Lung (tissue), 12 donors: ENCODE measurements around the gene TMEM185B. TPM values are rescaled to one million over a fixed set of nuclear protein-coding genes. Genes with fewer than 3 reads are reported as not detected.

Experiments used
- ATAC-seq: fragments of 200-7000 bp; cut with Tn5 transposase; one replicate; pipeline ENCODE4 v1.9.1; 2020; ENCODE audit warnings: moderate number of reproducible peaks; ENCODE audit not compliant: insufficient read depth, low FRiP score
- DNase-seq, 3 donors: peaks; one replicate each; pipeline ENCODE4 v3.0.0-alpha.2; 2013 to 2017
- H3K27ac ChIP-seq, 2 donors: one replicate each; pipeline ENCODE4 v1.5.1; 2013; ENCODE audit warnings: mild to moderate bottlenecking in 2 of 2, moderate library complexity in 2 of 2, control low read depth in 1 of 2, inconsistent platforms in 1 of 2, low read depth in 1 of 2, low read length in 1 of 2
- H3K27me3 ChIP-seq, 3 donors: one replicate each; pipeline ENCODE4 v1.5.1; 2013; ENCODE audit warnings: low read length in 2 of 3; ENCODE audit not compliant: control insufficient read depth in 3 of 3, insufficient read depth in 3 of 3
- H3K36me3 ChIP-seq, 4 donors: one replicate each; pipeline ENCODE4 v1.5.1; 2013; ENCODE audit warnings: low read length in 4 of 4, mild to moderate bottlenecking in 1 of 4, moderate library complexity in 1 of 4; ENCODE audit not compliant: control insufficient read depth in 4 of 4, insufficient read depth in 4 of 4
- H3K4me1 ChIP-seq, 5 donors: one replicate each; pipeline ENCODE4 v1.5.1; 2013; ENCODE audit warnings: low read length in 5 of 5, mild to moderate bottlenecking in 2 of 5, moderate library complexity in 1 of 5; ENCODE audit not compliant: control insufficient read depth in 5 of 5, insufficient read depth in 5 of 5
- H3K4me3 ChIP-seq: one replicate; pipeline ENCODE4 v1.5.1; 2013; ENCODE audit warnings: mild to moderate bottlenecking, control low read depth, moderate library complexity
- H3K9ac ChIP-seq, 2 donors: one replicate each; pipeline ENCODE4 v1.5.1; 2013; ENCODE audit warnings: low read length in 2 of 2, control low read depth in 1 of 2; ENCODE audit not compliant: insufficient read depth in 1 of 2
- H3K9me3 ChIP-seq, 4 donors: one replicate each; pipeline ENCODE4 v1.5.1; 2013; ENCODE audit warnings: low read length in 3 of 4, mild to moderate bottlenecking in 1 of 4, moderate library complexity in 1 of 4; ENCODE audit not compliant: control insufficient read depth in 4 of 4, insufficient read depth in 3 of 4
- CTCF ChIP-seq: IDR thresholded peaks from 2 replicates; pipeline ENCODE4 v1.5.1; 2012; ENCODE audit warnings: mild to moderate bottlenecking; ENCODE audit errors: control extremely low read depth, extremely low read depth
- WGBS, 2 donors: extraction: QIAGEN DNeasy Blood & Tissue Kit; methylation state at CpG; one replicate each; pipeline ENCODE4 v1.1.7; 2013; 5-methylcytosine and 5-hydroxymethylcytosine counted together
- polyA plus RNA-seq, 2 donors: library from polyadenylated mRNA; stranded (reverse); fragments of 200-250 nt; gene quantifications; one replicate each; pipeline ENCODE4 v1.2.1, GENCODE V29; 2013
- total RNA-seq, 2 donors: library from RNA; depleted of rRNA in 1 of 2; stranded (reverse); fragments of >200 nt in 1 of 2; gene quantifications; one replicate each; pipeline ENCODE4 v1.2.1, GENCODE V29; 2014 to 2021
- donor health status: control.
- donor health status: control.
- donor health status: Bipolar disorder and iron deficiency.
- donor health status: healthy.
- donor health status: DM: yes; HTN: yes; CAD: no.

The TMEM185B gene
- total and polyA plus RNA-seq, 4 donors, result 6.5 to 35.2 (median 27.1) TPM

GRCh38 chr2:120251880-120252224, 28.7 kb upstream of the TMEM185B start:
- H3K27ac ChIP-seq, result peak overlapping the region; percentile 43 to 96
- peak overlapping the region; percentile 83 for H3K4me3 ChIP-seq
- H3K27me3 ChIP-seq, result peaks cover 0 to 4% (median 0%) of the 10 kb centered on the region in 3 donors
- no peaks in the 10 kb centered on the region for H3K9me3 ChIP-seq
- no peak for TF ChIP-seq CTCF
- peak overlapping the region in 1 of 2 donors; percentile 4 for H3K9ac ChIP-seq
- ATAC-seq (no peak), DNase-seq (no peak)
- H3K4me1 ChIP-seq, result peaks cover 4 to 31% (median 9%) of the 10 kb centered on the region in 5 donors
- no peaks in the 10 kb centered on the region for H3K36me3 ChIP-seq
- 7 to 12% methylated on average over 6 of the region's 6 CpGs for WGBS, 2 donors

- Histone ChIP-seq H3K9ac (no peak overlapping the region), H3K27me3 (peaks cover 0 to 4% (median 0%) of the 10 kb centered on the region in 3 donors), H3K36me3 (no peaks in the 10 kb centered on the region), H3K27ac (no peak overlapping the region), H3K9me3 (no peaks in the 10 kb centered on the region), H3K4me3 (no peak overlapping the region), H3K4me1 (peaks cover 6 to 29% (median 8%) of the 10 kb centered on the region in 5 donors)
- TF ChIP-seq CTCF, result no peak
- WGBS, 2 donors, result 78 to 80% methylated on average over 3 of the region's 3 CpGs
- no peak for ATAC-seq
- DNase-seq, result no peak
Measured at GRCh38 chr2:120251078-120251477, 27.9 kb upstream of the TMEM185B start.

- no peak for DNase-seq
- Histone ChIP-seq H3K9me3 (no peaks in the 10 kb centered on the region), H3K9ac (no peak overlapping the region), H3K4me1 (peaks cover 6 to 32% (median 11%) of the 10 kb centered on the region in 5 donors), H3K4me3 (no peak overlapping the region), H3K36me3 (no peaks in the 10 kb centered on the region), H3K27me3 (peaks cover 0 to 4% (median 0%) of the 10 kb centered on the region in 3 donors), H3K27ac (no peak overlapping the region)
- no peak for ATAC-seq
- 89 to 96% methylated on average over 4 of the region's 4 CpGs for WGBS, 2 donors
- no peak for TF ChIP-seq CTCF
Measured at GRCh38 chr2:120250640-120251039, 27.4 kb upstream of the TMEM185B start.

GRCh38 chr2:120247851-120248250, 24.7 kb upstream of the TMEM185B start:
- WGBS, 2 donors, result 67 to 77% methylated on average over 6 of the region's 6 CpGs
- peaks cover 0 to 4% (median 0%) of the 10 kb centered on the region in 3 donors for H3K27me3 ChIP-seq
- H3K4me3 ChIP-seq, result no peak overlapping the region
- no peaks in the 10 kb centered on the region for H3K9me3 ChIP-seq
- TF ChIP-seq CTCF, result no peak
- ATAC-seq, result no peak
- no peak overlapping the region for H3K27ac ChIP-seq
- H3K36me3 ChIP-seq, result no peaks in the 10 kb centered on the region
- no peak for DNase-seq
- H3K9ac ChIP-seq, result no peak overlapping the region
- peaks cover 0 to 16% (median 9%) of the 10 kb centered on the region in 5 donors for H3K4me1 ChIP-seq
